ENCODE measurements around the gene RPL7A. TPM values are rescaled to one million over a fixed set of nuclear protein-coding genes. Genes with fewer than 3 reads are reported as not detected.

RPL7A gene
- total and polyA plus RNA-seq, 2 of the 4 experiments (the other 2 are of a cell fraction) = 3,220 to 4,096 TPM

DNA sequence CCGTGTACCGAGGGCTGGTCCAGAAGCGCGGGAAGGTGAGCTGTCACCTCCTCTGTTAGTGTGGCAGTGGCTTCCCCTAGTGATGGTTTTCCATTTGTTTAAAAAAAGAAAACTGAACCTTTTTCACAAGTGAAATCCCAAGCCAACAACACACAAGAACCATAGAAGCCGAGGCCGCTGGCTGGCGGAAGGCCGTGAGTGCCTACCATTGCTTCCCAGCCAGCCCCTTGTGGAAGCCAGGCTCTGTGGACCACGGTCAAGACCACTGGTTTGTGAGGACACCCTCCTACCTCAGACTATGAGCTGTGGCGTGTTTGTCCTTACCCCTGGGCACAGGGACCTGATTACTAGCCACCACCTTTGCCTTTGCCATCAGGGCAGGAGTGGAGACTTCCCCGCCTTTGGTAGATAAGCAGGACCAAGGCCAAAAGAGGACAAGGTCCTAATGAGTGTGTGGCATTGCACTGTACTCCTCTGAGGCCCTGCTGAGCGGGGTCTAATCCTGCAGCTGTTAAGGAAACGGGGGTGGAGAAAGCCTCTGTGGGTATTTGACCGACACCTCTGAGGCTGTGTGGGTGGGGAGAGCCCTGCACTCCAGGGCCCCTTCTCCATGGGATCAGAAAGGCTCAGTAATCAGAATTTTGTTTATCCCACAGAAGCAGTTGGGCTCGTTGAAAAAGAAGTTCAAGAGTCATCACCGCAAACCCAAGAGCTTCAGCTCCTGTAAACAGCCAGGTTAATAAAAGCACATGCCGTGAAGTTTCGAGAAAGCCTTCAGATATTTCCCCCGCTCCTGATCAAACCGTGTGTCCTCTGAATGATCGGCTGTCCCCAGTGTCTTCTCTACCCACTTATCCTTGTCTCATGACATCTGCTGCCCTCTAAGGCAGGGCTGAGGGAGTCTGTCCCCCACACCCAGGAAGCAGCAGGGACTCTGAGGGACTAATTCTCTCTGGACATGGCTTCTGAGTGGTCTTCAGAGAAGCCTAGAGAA is 12.7 kb downstream of the RPL7A start:
- no peak overlapping the region for H2BK15ac ChIP-seq (ENCODE audit: low read depth, low read length)
- no peak overlapping the region for H2AK9ac ChIP-seq (replicated peaks; ENCODE audit: low read depth, low read length, poor library complexity)
- intact Hi-C loops (cut with micrococcal nuclease) = no loop called here
- H2AFZ ChIP-seq (replicated peaks; ENCODE audit: low read length, poor library complexity) = no peak overlapping the region
- no peak overlapping the region for H4K5ac ChIP-seq (ENCODE audit: low read depth, low read length)
- TF ChIP-seq, protein P1, sequence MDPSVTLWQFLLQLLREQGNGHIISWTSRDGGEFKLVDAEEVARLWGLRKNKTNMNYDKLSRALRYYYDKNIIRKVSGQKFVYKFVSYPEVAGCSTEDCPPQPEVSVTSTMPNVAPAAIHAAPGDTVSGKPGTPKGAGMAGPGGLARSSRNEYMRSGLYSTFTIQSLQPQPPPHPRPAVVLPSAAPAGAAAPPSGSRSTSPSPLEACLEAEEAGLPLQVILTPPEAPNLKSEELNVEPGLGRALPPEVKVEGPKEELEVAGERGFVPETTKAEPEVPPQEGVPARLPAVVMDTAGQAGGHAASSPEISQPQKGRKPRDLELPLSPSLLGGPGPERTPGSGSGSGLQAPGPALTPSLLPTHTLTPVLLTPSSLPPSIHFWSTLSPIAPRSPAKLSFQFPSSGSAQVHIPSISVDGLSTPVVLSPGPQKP (IDR thresholded peaks at IDR 0.05; ENCODE audit: borderline replicate concordance, low read depth, low read length) = no peak
- TF ChIP-seq RAD21 (IDR thresholded peaks at IDR 0.05; ENCODE audit: low read length) (no peak), CEBPB (IDR thresholded peaks at IDR 0.05; ENCODE audit: low read depth, low read length) (no peak), RCOR1 (IDR thresholded peaks at IDR 0.05; ENCODE audit: insufficient replicate concordance, low read length) (no peak), SMC3 (IDR thresholded peaks at IDR 0.05; ENCODE audit: low read depth, low read length) (no peak), BHLHE40 (IDR thresholded peaks at IDR 0.05; ENCODE audit: low read depth, low read length) (no peak)
- WGBS, 2 experiments (ENCODE audit: extremely low coverage in 2 of 2, insufficient read length in 1 of 2) = 85% methylated on average over 4 of the region's 21 CpGs; no CpG with 5 or more reads in 1 of the 2 experiments
- no peaks in the 10 kb centered on the region; the same call in none of the 2 replicates for H3K9me1 ChIP-seq (ENCODE audit: insufficient read depth, low read length)
- no peak overlapping the region for H2BK5ac ChIP-seq (ENCODE audit: low read depth, low read length, poor library complexity, severe bottlenecking)
- H3K4me3 ChIP-seq (ENCODE audit: insufficient read depth, low read depth, low read length) = no peak overlapping the region
- peaks cover 41 to 87% of the 10 kb centered on the region in 2 experiments for H3K79me1 ChIP-seq (ENCODE audit: low read depth in 1 of 2, low read length in 2 of 2)
- H2BK120ac ChIP-seq (ENCODE audit: low read depth, low read length) = no peak overlapping the region
- H2BK20ac ChIP-seq (ENCODE audit: low read depth, low read length) = no peak overlapping the region
- ATAC-seq (ENCODE audit: low read depth) = no peak
- no peak overlapping the region for H3K27ac ChIP-seq (ENCODE audit: insufficient read depth, low read length)
- H3K56ac ChIP-seq (ENCODE audit: extremely low read depth, insufficient read depth, low read length) = no peak overlapping the region
- BruUV-seq (replicated peaks) = no TSS peak
- ChIA-PET CTCF (no interaction called here), POLR2A (ENCODE audit: unreplicated experiment) (no interaction called here)
- H4K20me1 ChIP-seq (ENCODE audit: insufficient read depth, low read length) = peaks cover 67% of the 10 kb centered on the region
- H2AK5ac ChIP-seq (ENCODE audit: low read depth, low read length) = no peak overlapping the region
- no peak overlapping the region for H3K4ac ChIP-seq (ENCODE audit: low read depth, low read length)
- no peak overlapping the region for H3K14ac ChIP-seq (replicated peaks; ENCODE audit: low read depth, low read length)
- H3K4me1 ChIP-seq (ENCODE audit: control insufficient read depth, insufficient read depth, low read length) = peaks cover 10% of the 10 kb centered on the region; the same call in 1 of the 2 replicates
- H3K36me3 ChIP-seq (ENCODE audit: control insufficient read depth, insufficient read depth, low read length) = peaks cover 53% of the 10 kb centered on the region
- no peak overlapping the region for H3K4me2 ChIP-seq (ENCODE audit: low read depth, low read length)
- no peak overlapping the region for H3K18ac ChIP-seq (ENCODE audit: low read depth, low read length)
- no peaks in the 10 kb centered on the region for H3K27me3 ChIP-seq (ENCODE audit: control insufficient read depth, insufficient read depth, low read length)
- H4K8ac ChIP-seq (ENCODE audit: low read depth in 2 of 2, low read length in 2 of 2) = no peak overlapping the region
- no peak overlapping the region; the same call in 1 of the 2 replicates for H3K23ac ChIP-seq (ENCODE audit: low read depth, low read length)
- no peak for DNase-seq
- dilution Hi-C loops (cut with HindIII; ENCODE audit: low sequenced_read_pairs, unreplicated experiment) = no loop called here
- no peak overlapping the region for H3K9ac ChIP-seq (ENCODE audit: low read depth, low read length)
- no peak overlapping the region for H4K91ac ChIP-seq (ENCODE audit: insufficient read depth, low read depth, low read length)
- in situ Hi-C loops (cut with MboI; ENCODE audit: low sequenced_read_pairs) = no loop called here
- no peaks in the 10 kb centered on the region for H3K9me3 ChIP-seq (ENCODE audit: control insufficient read depth, insufficient read depth, low read length)

All from IMR-90 (cell line).